PC-3 (cell line): Measurements from ENCODE around the gene CYREN.

Experiments used
- CTCF ChIP-seq: fragments of 300-600 bp; sonication (generic); conservative IDR thresholded peaks from 2 replicates; pipeline ENCODE4 v1.5.1; 2017; ENCODE audit warnings: antibody characterized with exemption, low read depth, mild to moderate bottlenecking, low read length
- EZH2phosphoT487 ChIP-seq: fragments of 300-600 bp; sonication (generic); IDR thresholded peaks from 2 replicates; pipeline ENCODE4 v1.6.1; 2018; ENCODE audit warnings: mild to moderate bottlenecking, antibody characterized with exemption, low read length, borderline replicate concordance

GRCh38 chr7:135190703-135191102 is 20.2 kb upstream of the CYREN start:
- TF ChIP-seq CTCF (no peak), EZH2phosphoT487 (no peak)
